ENCODE data around the gene RUNX1. TPM values are rescaled to one million over a fixed set of nuclear protein-coding genes. Genes with fewer than 3 reads are reported as not detected.

Gene RUNX1
- total and polyA plus RNA-seq, 10 of the 15 experiments (the other 5 are each of a cell fraction or from before 2014, with no cell fraction given), result 0.90 to 15.2 (median 4.1) TPM

DNA sequence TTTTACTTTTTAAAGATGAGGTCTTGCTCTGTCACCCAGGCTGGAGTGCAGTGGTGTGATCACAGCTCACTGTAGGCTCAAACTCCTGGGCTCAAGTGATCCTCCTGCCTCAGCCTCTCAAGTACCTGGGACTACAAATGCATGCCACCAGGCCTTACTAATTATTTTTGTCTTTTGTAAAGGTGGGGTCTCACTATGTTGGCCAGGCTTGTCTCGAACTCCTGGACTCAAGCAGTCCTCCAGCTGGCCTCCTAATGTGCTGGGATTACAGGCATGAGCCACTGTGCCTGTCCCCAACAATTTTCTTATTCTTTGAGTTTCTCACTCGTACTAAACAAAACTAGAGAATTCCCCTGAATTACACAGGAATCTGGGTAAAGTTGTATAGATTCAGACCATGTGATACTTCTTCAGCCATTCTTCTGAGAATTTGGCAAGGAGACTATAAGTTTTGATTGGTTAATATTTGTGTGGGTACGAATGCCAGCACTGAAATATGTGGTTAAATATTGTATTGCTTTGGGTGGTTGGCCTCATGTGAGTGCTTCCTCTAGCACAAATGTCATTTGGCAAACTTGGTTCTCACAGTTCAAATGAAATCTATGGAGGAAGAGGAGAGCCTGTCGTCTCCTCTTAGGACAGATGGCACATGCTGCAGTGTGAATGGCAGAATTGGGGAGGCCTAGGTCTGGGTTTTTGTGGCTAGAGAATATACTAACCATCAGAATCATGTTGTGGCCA lies 104.9 kb downstream of the RUNX1 start:
- DNase-seq (ENCODE audit: low read depth, low spot score) (no peak), ATAC-seq (no peak), FAIRE-seq (no peak)
- TF ChIP-seq BCLAF1 (IDR thresholded peaks at IDR 0.05), result no peak
- TF ChIP-seq ATF2 (IDR thresholded peaks at IDR 0.05; ENCODE audit: low read length), result no peak
- no peak for TF ChIP-seq DPF2 (IDR thresholded peaks at IDR 0.05)
- no peak for TF ChIP-seq IKZF1 (conservative IDR thresholded peaks at IDR 0.05)
- TF ChIP-seq TARDBP (IDR thresholded peaks at IDR 0.05; ENCODE audit: borderline replicate concordance), result no peak
- TF ChIP-seq SUPT20H (IDR thresholded peaks at IDR 0.05; ENCODE audit: borderline replicate concordance, control insufficient read depth, low read depth, low read length), result no peak
- no peak for TF ChIP-seq SMAD5 (IDR thresholded peaks at IDR 0.05; ENCODE audit: low read depth)
- TF ChIP-seq BHLHE40 (IDR thresholded peaks at IDR 0.05; ENCODE audit: borderline replicate concordance in 1 of 2, low read depth in 2 of 2, low read length in 1 of 2), result no peak
- TF ChIP-seq NR2C1 (IDR thresholded peaks at IDR 0.05), result no peak
- TF ChIP-seq, protein P1, sequence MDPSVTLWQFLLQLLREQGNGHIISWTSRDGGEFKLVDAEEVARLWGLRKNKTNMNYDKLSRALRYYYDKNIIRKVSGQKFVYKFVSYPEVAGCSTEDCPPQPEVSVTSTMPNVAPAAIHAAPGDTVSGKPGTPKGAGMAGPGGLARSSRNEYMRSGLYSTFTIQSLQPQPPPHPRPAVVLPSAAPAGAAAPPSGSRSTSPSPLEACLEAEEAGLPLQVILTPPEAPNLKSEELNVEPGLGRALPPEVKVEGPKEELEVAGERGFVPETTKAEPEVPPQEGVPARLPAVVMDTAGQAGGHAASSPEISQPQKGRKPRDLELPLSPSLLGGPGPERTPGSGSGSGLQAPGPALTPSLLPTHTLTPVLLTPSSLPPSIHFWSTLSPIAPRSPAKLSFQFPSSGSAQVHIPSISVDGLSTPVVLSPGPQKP (IDR thresholded peaks at IDR 0.05; ENCODE audit: low read depth, low read length), result no peak
- intact Hi-C loops (cut with micrococcal nuclease; ENCODE audit: unreplicated experiment), result no loop called here
- SMC1A ChIA-PET (ENCODE audit: uncharacterized antibody, unreplicated experiment), result no interaction called here
- H3K9me3 ChIP-seq (replicated peaks; ENCODE audit: control insufficient read depth, insufficient read depth, low read length), result no peaks in the 10 kb centered on the region; the same call in 2 of the 3 replicates
- 30% methylated on average over 4 of the region's 4 CpGs for WGBS (ENCODE audit: insufficient coverage, insufficient replicate concordance, low lambda C conversion rate, missing lambda C conversion rate)
- peaks cover 0 to 6% of the 10 kb centered on the region in 2 experiments; a peak in 1 of 4 replicates for H3K27me3 ChIP-seq (replicated peaks in 1 of 2; ENCODE audit: control insufficient read depth in 2 of 2, insufficient read depth in 2 of 2, low read length in 1 of 2)
- POLR2A ChIA-PET, result no interaction called here
- H4K20me1 ChIP-seq (ENCODE audit: control insufficient read depth, insufficient read depth), result no peaks in the 10 kb centered on the region
- H3K4me2 ChIP-seq (ENCODE audit: control insufficient read depth, insufficient read depth), result no peak overlapping the region
- BruUV-seq (replicated peaks), result no TSS peak
- no peak overlapping the region for H2AFZ ChIP-seq (ENCODE audit: control insufficient read depth, low read depth, low read length)
- RAD21 ChIA-PET (ENCODE audit: unreplicated experiment), result no interaction called here
- no peaks in the 10 kb centered on the region for H3K36me3 ChIP-seq (ENCODE audit: control insufficient read depth in 2 of 2, insufficient read depth in 2 of 2, low read length in 1 of 2)
- CTCF ChIA-PET, result interaction anchor here (1.0 kb wide), 1 partner anchor 103 kb away, joined by 3 read pairs; no protein-coding TSS in a partner anchor
- in situ Hi-C loops (cut with MboI), result no loop called here
- H3K4me1 ChIP-seq (ENCODE audit: control insufficient read depth, insufficient read depth, low read length), result peaks cover 3% of the 10 kb centered on the region
- H3K4me3 ChIP-seq, result no peak overlapping the region
- no peak overlapping the region for H3K27ac ChIP-seq (ENCODE audit: control insufficient read depth, insufficient read depth)
- no peak overlapping the region for H3K9ac ChIP-seq (ENCODE audit: control insufficient read depth, insufficient read depth, low read length)
- no peaks in the 10 kb centered on the region for H3K79me2 ChIP-seq (ENCODE audit: control insufficient read depth, insufficient read depth, low read length)

Measured in GM12878 (cell line).